ENCODE data around the gene ADA. TPM values are rescaled to one million over a fixed set of nuclear protein-coding genes. Genes with fewer than 3 reads are reported as not detected.

ADA gene
- total and polyA plus RNA-seq, 2 experiments from 2014 or later: 8.6 to 17.5 TPM

- no peaks in the 10 kb centered on the region for H3F3A ChIP-seq (ENCODE audit: insufficient read depth)
- in situ Hi-C loops (cut with MboI): loop anchor here (10.0 kb wide), 1 partner anchor 241 kb away; no protein-coding TSS in a partner anchor
- no peaks in the 10 kb centered on the region for H4K20me1 ChIP-seq (ENCODE audit: insufficient read depth)
- DNase-seq: no peak
- H3K4me2 ChIP-seq (ENCODE audit: unreplicated experiment): no peak overlapping the region
- no peaks in the 10 kb centered on the region for H3K4me1 ChIP-seq (ENCODE audit: insufficient read depth)
- H3K27me3 ChIP-seq (replicated peaks; ENCODE audit: insufficient read depth): no peaks in the 10 kb centered on the region
- no peak overlapping the region for H3K9ac ChIP-seq
- H3K27ac ChIP-seq: no peak overlapping the region
- H3K36me3 ChIP-seq (ENCODE audit: low read depth): no peaks in the 10 kb centered on the region
- H3K4me3 ChIP-seq: no peak overlapping the region
- H3K9me2 ChIP-seq (ENCODE audit: insufficient read depth): no peaks in the 10 kb centered on the region
- 98 to 99% methylated on average over 6 to 7 of the region's 7 CpGs for WGBS, 2 experiments (ENCODE audit: low coverage in 1 of 2, low lambda C conversion rate in 2 of 2, missing lambda C conversion rate in 2 of 2)
- TF ChIP-seq EZH2 (IDR thresholded peaks at IDR 0.05; ENCODE audit: insufficient read depth, poor library complexity, severe bottlenecking): no peak
- TF ChIP-seq EZH2phosphoT487 (IDR thresholded peaks at IDR 0.05; ENCODE audit: insufficient read depth, low read depth): no peak
- H3K79me2 ChIP-seq (ENCODE audit: insufficient read depth): no peaks in the 10 kb centered on the region
- no peaks in the 10 kb centered on the region for H3K9me3 ChIP-seq (ENCODE audit: low read depth)
- no peak overlapping the region for H2AFZ ChIP-seq
These were observed 25.2 kb downstream of the ADA start for GRCh38 chr20:44626278-44626677.

DNA sequence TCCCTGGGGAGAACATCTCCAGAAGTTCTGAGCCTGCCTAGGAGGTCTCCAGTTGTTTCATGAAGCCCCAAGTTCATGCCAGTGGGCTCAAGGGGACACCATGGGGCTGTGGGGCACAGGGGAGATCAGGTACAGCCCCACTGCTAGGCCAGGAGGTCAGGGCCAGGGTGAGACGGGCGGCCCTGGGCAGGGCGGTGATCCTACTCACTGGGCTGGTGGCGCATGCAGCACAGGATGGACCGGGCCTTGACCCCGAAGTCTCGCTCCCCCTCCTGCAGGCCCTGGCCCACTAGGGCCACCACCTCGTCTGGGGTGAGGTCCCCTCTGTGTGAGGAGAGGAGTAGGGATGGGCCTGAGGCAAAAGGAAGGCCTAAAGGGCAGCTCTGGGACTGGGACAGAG, 26.1 kb downstream of the ADA start:
- H4K20me1 ChIP-seq (ENCODE audit: insufficient read depth): no peaks in the 10 kb centered on the region
- 83 to 90% methylated on average over 6 to 8 of the region's 8 CpGs for WGBS, 2 experiments (ENCODE audit: low coverage in 1 of 2, low lambda C conversion rate in 2 of 2, missing lambda C conversion rate in 2 of 2)
- H3K4me1 ChIP-seq (ENCODE audit: insufficient read depth): no peaks in the 10 kb centered on the region
- H3K4me3 ChIP-seq: no peak overlapping the region
- no peak overlapping the region for H2AFZ ChIP-seq
- no peak overlapping the region for H3K4me2 ChIP-seq (ENCODE audit: unreplicated experiment)
- H3K9me2 ChIP-seq (ENCODE audit: insufficient read depth): no peaks in the 10 kb centered on the region
- H3K9ac ChIP-seq: no peak overlapping the region
- no peaks in the 10 kb centered on the region for H3K9me3 ChIP-seq (ENCODE audit: low read depth)
- H3F3A ChIP-seq (ENCODE audit: insufficient read depth): no peaks in the 10 kb centered on the region
- no peak for DNase-seq
- no peaks in the 10 kb centered on the region for H3K79me2 ChIP-seq (ENCODE audit: insufficient read depth)
- no peak overlapping the region for H3K27ac ChIP-seq
- no peaks in the 10 kb centered on the region for H3K36me3 ChIP-seq (ENCODE audit: low read depth)
- TF ChIP-seq EZH2 (IDR thresholded peaks at IDR 0.05; ENCODE audit: insufficient read depth, poor library complexity, severe bottlenecking): no peak
- TF ChIP-seq EZH2phosphoT487 (IDR thresholded peaks at IDR 0.05; ENCODE audit: insufficient read depth, low read depth): no peak
- in situ Hi-C loops (cut with MboI): loop anchor here (10.0 kb wide), 1 partner anchor 241 kb away; no protein-coding TSS in a partner anchor
- H3K27me3 ChIP-seq (replicated peaks; ENCODE audit: insufficient read depth): no peaks in the 10 kb centered on the region

DNA sequence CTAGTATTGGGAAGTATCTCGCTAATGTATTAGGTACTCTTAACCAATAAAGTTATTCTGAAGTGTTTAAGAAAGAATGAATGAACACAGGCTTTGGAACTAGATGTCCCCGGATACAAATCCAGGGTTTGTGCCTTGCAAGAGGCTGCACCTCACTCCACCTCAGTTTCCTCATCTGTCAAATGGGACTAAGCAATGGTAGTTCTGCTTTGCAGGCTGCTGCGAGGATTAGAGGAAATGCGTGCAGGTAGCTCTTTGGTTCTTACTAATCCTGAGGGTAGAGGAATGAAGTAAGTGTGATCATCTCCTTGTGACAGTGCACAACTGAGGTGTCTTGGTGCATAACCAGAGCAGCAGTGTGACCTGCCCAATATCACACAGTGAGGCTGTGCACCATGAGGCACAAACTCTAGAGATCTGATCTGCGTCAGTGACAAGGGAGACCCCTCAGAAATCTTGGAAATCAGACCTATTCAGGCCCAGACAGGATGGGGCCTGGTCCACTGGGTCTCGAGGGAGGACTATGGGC, 26.7 kb downstream of the ADA start:
- in situ Hi-C loops (cut with MboI): loop anchor here (10.0 to 25.0 kb wide), 2 partner anchors 240 to 413 kb away; partner anchors contain the start of gene OSER1

DNA sequence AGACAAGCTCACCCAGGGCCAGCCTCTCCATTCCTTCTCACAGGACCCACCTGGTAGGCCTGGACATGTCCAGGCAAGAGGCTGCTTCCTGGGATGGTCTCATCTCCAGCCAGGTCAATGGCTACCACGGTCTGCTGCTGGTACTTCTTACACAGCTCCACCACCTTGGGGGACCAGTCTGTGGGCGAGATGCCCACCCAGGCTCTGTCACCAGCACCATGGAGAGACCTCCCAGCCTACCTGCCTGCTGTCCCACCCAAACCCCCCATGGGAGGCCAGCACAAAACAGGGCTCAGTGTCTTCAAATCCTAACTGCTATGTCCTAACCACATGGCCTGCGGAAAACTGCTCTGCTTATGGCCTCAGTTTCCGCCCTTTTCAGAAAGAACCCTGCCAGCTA, 27.3 kb downstream of the ADA start:
- no peaks in the 10 kb centered on the region for H3K36me3 ChIP-seq (ENCODE audit: low read depth)
- no peak overlapping the region for H2AFZ ChIP-seq
- DNase-seq: no peak
- H3K9ac ChIP-seq: no peak overlapping the region
- no peak overlapping the region for H3K4me3 ChIP-seq
- 85 to 92% methylated on average over 4 of the region's 4 CpGs for WGBS, 2 experiments (ENCODE audit: low coverage in 1 of 2, low lambda C conversion rate in 2 of 2, missing lambda C conversion rate in 2 of 2)
- no peak overlapping the region for H3K4me2 ChIP-seq (ENCODE audit: unreplicated experiment)
- H3K9me3 ChIP-seq (ENCODE audit: low read depth): no peaks in the 10 kb centered on the region
- TF ChIP-seq EZH2 (IDR thresholded peaks at IDR 0.05; ENCODE audit: insufficient read depth, poor library complexity, severe bottlenecking): no peak
- TF ChIP-seq EZH2phosphoT487 (IDR thresholded peaks at IDR 0.05; ENCODE audit: insufficient read depth, low read depth): no peak
- H3K27ac ChIP-seq: no peak overlapping the region
- no peaks in the 10 kb centered on the region for H4K20me1 ChIP-seq (ENCODE audit: insufficient read depth)
- H3K9me2 ChIP-seq (ENCODE audit: insufficient read depth): no peaks in the 10 kb centered on the region
- no peaks in the 10 kb centered on the region for H3K4me1 ChIP-seq (ENCODE audit: insufficient read depth)
- H3F3A ChIP-seq (ENCODE audit: insufficient read depth): no peaks in the 10 kb centered on the region
- in situ Hi-C loops (cut with MboI): loop anchor here (10.0 to 25.0 kb wide), 2 partner anchors 239 to 412 kb away; partner anchors contain the start of gene OSER1
- no peaks in the 10 kb centered on the region for H3K79me2 ChIP-seq (ENCODE audit: insufficient read depth)
- no peaks in the 10 kb centered on the region for H3K27me3 ChIP-seq (replicated peaks; ENCODE audit: insufficient read depth)

More for the DNA sequence above, 26.7 kb downstream of the ADA start:
- H3K4me1 ChIP-seq (ENCODE audit: insufficient read depth): no peaks in the 10 kb centered on the region
- H4K20me1 ChIP-seq (ENCODE audit: insufficient read depth): no peaks in the 10 kb centered on the region
- H3K9me3 ChIP-seq (ENCODE audit: low read depth): no peaks in the 10 kb centered on the region
- no peaks in the 10 kb centered on the region for H3K9me2 ChIP-seq (ENCODE audit: insufficient read depth)
- DNase-seq: no peak
- H3K36me3 ChIP-seq (ENCODE audit: low read depth): no peaks in the 10 kb centered on the region
- no peaks in the 10 kb centered on the region for H3F3A ChIP-seq (ENCODE audit: insufficient read depth)
- H3K4me3 ChIP-seq: no peak overlapping the region
- no peak overlapping the region for H3K4me2 ChIP-seq (ENCODE audit: unreplicated experiment)
- no peak overlapping the region for H2AFZ ChIP-seq
- H3K27ac ChIP-seq: no peak overlapping the region
- no peak overlapping the region for H3K9ac ChIP-seq
- WGBS, 2 experiments (ENCODE audit: low coverage in 1 of 2, low lambda C conversion rate in 2 of 2, missing lambda C conversion rate in 2 of 2): 82 to 85% methylated on average over 6 of the region's 6 CpGs
- no peaks in the 10 kb centered on the region for H3K27me3 ChIP-seq (replicated peaks; ENCODE audit: insufficient read depth)
- TF ChIP-seq EZH2 (IDR thresholded peaks at IDR 0.05; ENCODE audit: insufficient read depth, poor library complexity, severe bottlenecking): no peak
- TF ChIP-seq EZH2phosphoT487 (IDR thresholded peaks at IDR 0.05; ENCODE audit: insufficient read depth, low read depth): no peak
- no peaks in the 10 kb centered on the region for H3K79me2 ChIP-seq (ENCODE audit: insufficient read depth)

All from GM23248 (cell line).